HepG2 (cell line): ENCODE data around the gene LTB4R2. TPM values are rescaled to one million over a fixed set of nuclear protein-coding genes. Genes with fewer than 3 reads are reported as not detected.

Experiments
- EP300 ChIP-seq, 3 experiments: sonication (generic) in 1 of 3; formaldehyde crosslinking in 1 of 3; IDR thresholded peaks; 2 replicates each; pipeline versions ENCODE4 v1.5.1 to v1.6.1; 2011 to 2020; ENCODE audit warnings: low read depth in 2 of 3, low read length in 2 of 3, borderline replicate concordance in 1 of 3, improper control_type of control experiment in 1 of 3, mild to moderate bottlenecking in 1 of 3, missing genetic modification reagents in 1 of 3, moderate library complexity in 1 of 3
- HNRNPLL ChIP-seq: fragments of 200-400 bp; formaldehyde crosslinking; IDR thresholded peaks from 2 replicates; pipeline ENCODE4 v1.6.1; 2017; ENCODE audit warnings: mild to moderate bottlenecking, low read depth, low read length; ENCODE audit not compliant: poor library complexity, severe bottlenecking
- KDM1A ChIP-seq: IDR thresholded peaks from 2 replicates; pipeline ENCODE4 v1.6.1; 2016; ENCODE audit warnings: missing compliant biosample characterization
- MBD4 ChIP-seq: IDR thresholded peaks from 2 replicates; pipeline ENCODE4 v1.6.1; 2012; ENCODE audit warnings: low read length, inconsistent platforms, borderline replicate concordance
- NAIF1 ChIP-seq: sonication (generic); formaldehyde crosslinking; IDR thresholded peaks from 2 replicates; pipeline ENCODE4 v1.5.0; 2020; ENCODE audit warnings: mild to moderate bottlenecking, missing genetic modification reagents, borderline replicate concordance
- NFE2L2 ChIP-seq: fragments of 150-350 bp; IDR thresholded peaks from 2 replicates; pipeline ENCODE4 v1.6.1; 2014; ENCODE audit warnings: low read length
- SKI ChIP-seq: fragments of 450-650 bp; IDR thresholded peaks from one replicate; pipeline ENCODE4 v1.6.1; 2018; ENCODE audit warnings: mild to moderate bottlenecking; ENCODE audit not compliant: partially characterized antibody
- TBX2 ChIP-seq: sonication (generic); formaldehyde crosslinking; IDR thresholded peaks from 2 replicates; pipeline ENCODE4 v1.5.0; 2020; ENCODE audit warnings: missing genetic modification reagents, mild to moderate bottlenecking, borderline replicate concordance
- ZBTB20 ChIP-seq: sonication (generic); formaldehyde crosslinking; IDR thresholded peaks from 2 replicates; pipeline ENCODE4 v1.8.1; 2023; ENCODE audit warnings: missing genetic modification reagents, low read depth, mild to moderate bottlenecking, borderline replicate concordance
- ZNF383 ChIP-seq: sonication (generic); formaldehyde crosslinking; IDR thresholded peaks from 2 replicates; pipeline ENCODE4 v1.4.0; 2020; ENCODE audit warnings: missing genetic modification reagents, mild to moderate bottlenecking, borderline replicate concordance
- ZNF644 ChIP-seq: IDR thresholded peaks from 2 replicates; pipeline ENCODE4 v1.6.1; 2016; ENCODE audit warnings: low read depth
- ZNF777 ChIP-seq: sonication (generic); formaldehyde crosslinking; IDR thresholded peaks from 2 replicates; pipeline ENCODE4 v1.4.0; 2020; ENCODE audit warnings: missing genetic modification reagents
- ZNF780A ChIP-seq: sonication (generic); formaldehyde crosslinking; IDR thresholded peaks from 2 replicates; pipeline ENCODE4 v1.8.0; 2022; ENCODE audit warnings: mild to moderate bottlenecking, missing genetic modification reagents, moderate library complexity
- polyA plus RNA-seq, 8 experiments: library from polyadenylated mRNA; depleted of rRNA in 3 of 8; stranded (reverse) in 7 of 8; unstranded in 1 of 8; fragments of >200 nt; fragmentation: Illumina TruSeq in 4 of 8; extraction: Trizol in 4 of 8; gene quantifications; 2 replicates each; pipeline versions ENCODE4 v1.2.1 to v1.2.3, GENCODE V29; 2011 to 2016; ENCODE audit warnings: low read depth in 4 of 8, missing spikeins in 1 of 8, mixed read lengths in 1 of 8; ENCODE audit not compliant: insufficient read depth in 1 of 8
- total RNA-seq, 5 experiments: library from RNA; depleted of rRNA; stranded (reverse); fragments of >200 nt; fragmentation: Illumina TruSeq; extraction: Trizol; gene quantifications; 2 replicates each; pipeline ENCODE4 v1.2.3, GENCODE V29; 2016; ENCODE audit warnings: low read depth in 1 of 5
- TF ChIP-seq, protein P1 (sequence below): sonication (generic); formaldehyde crosslinking; IDR thresholded peaks from 2 replicates; pipeline ENCODE4 v1.4.0; 2020; ENCODE audit warnings: missing genetic modification reagents, borderline replicate concordance
- TF ChIP-seq, protein P2 (sequence below): sonication (generic); formaldehyde crosslinking; IDR thresholded peaks from 2 replicates; pipeline ENCODE4 v1.5.0; 2020; ENCODE audit warnings: missing genetic modification reagents
- TF ChIP-seq, protein P3 (sequence below): sonication (generic); formaldehyde crosslinking; conservative IDR thresholded peaks from 2 replicates; pipeline ENCODE4 v1.4.0; 2020; ENCODE audit warnings: missing genetic modification reagents
- TF ChIP-seq, protein P4 (sequence below): sonication (generic); formaldehyde crosslinking; IDR thresholded peaks from 2 replicates; pipeline ENCODE4 v1.8.0; 2022; ENCODE audit warnings: mild to moderate bottlenecking, missing genetic modification reagents, borderline replicate concordance
- TF ChIP-seq, protein P5 (sequence below): sonication (generic); formaldehyde crosslinking; IDR thresholded peaks from 2 replicates; pipeline ENCODE4 v1.5.0; 2020; ENCODE audit warnings: missing genetic modification reagents, mild to moderate bottlenecking, borderline replicate concordance

Gene LTB4R2
- total and polyA plus RNA-seq, 2 of the 13 experiments (the other 11 are each of a cell fraction or from before 2014, with no cell fraction given) = 3.9 to 6.9 TPM

DNA sequence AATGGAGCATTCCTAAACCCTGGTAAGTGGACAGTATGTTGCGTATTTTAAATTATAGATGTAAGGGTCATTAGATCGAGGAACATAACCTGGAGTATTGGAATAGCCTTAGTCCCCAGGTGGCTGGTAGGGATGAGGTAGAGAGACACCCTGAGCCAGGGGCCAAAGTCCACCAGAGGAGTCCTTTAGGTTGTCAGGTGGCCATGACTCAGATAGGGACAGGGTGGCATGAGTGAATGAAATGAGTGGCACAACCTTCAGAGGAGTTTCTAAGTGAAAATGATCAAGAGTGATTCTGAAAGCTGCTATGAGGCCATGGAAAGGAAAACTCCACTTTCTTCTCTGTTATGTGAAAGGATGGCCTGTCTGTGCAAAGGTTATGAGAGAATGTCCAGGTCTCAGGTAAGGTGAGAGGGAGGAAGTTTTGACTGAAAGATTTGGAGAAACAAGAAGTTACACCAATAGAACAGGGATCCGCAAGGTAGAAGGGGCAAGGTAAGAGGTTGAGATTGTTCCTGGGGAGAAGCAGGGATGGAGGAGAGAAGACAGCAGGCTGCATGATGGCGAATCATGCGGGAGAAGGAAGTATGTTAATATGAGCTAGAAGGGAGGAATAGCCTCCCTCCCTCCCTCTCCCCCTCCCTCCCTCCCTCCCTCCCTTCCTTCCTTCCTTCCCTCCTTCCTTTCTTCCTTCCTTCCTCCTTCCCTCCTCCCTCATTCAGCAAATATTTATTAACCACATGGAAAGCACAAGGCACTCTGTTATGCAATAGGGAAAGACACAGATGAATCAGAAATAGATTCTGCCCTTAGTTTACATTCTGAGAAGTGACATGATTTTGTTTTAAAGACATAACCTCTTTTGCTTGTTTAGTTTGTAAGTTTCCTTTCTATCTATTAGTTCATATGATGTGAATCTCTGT lies 43.9 kb downstream of the LTB4R2 start (continued):
- TF ChIP-seq, protein P1, sequence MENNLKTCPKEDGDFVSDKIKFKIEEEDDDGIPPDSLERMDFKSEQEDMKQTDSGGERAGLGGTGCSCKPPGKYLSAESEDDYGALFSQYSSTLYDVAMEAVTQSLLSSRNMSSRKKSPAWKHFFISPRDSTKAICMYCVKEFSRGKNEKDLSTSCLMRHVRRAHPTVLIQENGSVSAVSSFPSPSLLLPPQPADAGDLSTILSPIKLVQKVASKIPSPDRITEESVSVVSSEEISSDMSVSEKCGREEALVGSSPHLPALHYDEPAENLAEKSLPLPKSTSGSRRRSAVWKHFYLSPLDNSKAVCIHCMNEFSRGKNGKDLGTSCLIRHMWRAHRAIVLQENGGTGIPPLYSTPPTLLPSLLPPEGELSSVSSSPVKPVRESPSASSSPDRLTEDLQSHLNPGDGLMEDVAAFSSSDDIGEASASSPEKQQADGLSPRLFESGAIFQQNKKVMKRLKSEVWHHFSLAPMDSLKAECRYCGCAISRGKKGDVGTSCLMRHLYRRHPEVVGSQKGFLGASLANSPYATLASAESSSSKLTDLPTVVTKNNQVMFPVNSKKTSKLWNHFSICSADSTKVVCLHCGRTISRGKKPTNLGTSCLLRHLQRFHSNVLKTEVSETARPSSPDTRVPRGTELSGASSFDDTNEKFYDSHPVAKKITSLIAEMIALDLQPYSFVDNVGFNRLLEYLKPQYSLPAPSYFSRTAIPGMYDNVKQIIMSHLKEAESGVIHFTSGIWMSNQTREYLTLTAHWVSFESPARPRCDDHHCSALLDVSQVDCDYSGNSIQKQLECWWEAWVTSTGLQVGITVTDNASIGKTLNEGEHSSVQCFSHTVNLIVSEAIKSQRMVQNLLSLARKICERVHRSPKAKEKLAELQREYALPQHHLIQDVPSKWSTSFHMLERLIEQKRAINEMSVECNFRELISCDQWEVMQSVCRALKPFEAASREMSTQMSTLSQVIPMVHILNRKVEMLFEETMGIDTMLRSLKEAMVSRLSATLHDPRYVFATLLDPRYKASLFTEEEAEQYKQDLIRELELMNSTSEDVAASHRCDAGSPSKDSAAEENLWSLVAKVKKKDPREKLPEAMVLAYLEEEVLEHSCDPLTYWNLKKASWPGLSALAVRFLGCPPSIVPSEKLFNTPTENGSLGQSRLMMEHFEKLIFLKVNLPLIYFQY (CRISPR knock-in tag) = no peak
- TF ChIP-seq HNRNPLL (no peak), NFE2L2 (no peak), TBX2 (no peak), ZNF780A (no peak), ZNF644 (CRISPR knock-in tag) (0 out of 2 replicates have a peak, but pooled peaks have one; percentile 72), ZNF383 (CRISPR knock-in tag) (no peak), ZBTB20 (no peak), EP300 (IDR thresholded peaks at IDR 0.05; ENCODE audit: low read depth in 2 of 2, low read length in 2 of 2) (peak in 1 of 2 experiments; percentile 18; a peak in 1 of 4 replicates), EP300 (CRISPR knock-in tag; IDR thresholded peaks at IDR 0.05; ENCODE audit: borderline replicate concordance) (no peak), ZNF777 (CRISPR knock-in tag) (no peak), MBD4 (no peak), KDM1A (CRISPR knock-in tag) (no peak), NAIF1 (CRISPR knock-in tag) (0 out of 2 replicates have a peak, but pooled peaks have one; percentile 43), SKI (no peak)
- TF ChIP-seq, protein P2, sequence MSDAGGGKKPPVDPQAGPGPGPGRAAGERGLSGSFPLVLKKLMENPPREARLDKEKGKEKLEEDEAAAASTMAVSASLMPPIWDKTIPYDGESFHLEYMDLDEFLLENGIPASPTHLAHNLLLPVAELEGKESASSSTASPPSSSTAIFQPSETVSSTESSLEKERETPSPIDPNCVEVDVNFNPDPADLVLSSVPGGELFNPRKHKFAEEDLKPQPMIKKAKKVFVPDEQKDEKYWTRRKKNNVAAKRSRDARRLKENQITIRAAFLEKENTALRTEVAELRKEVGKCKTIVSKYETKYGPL (CRISPR knock-in tag) = no peak
- TF ChIP-seq, protein P3, sequence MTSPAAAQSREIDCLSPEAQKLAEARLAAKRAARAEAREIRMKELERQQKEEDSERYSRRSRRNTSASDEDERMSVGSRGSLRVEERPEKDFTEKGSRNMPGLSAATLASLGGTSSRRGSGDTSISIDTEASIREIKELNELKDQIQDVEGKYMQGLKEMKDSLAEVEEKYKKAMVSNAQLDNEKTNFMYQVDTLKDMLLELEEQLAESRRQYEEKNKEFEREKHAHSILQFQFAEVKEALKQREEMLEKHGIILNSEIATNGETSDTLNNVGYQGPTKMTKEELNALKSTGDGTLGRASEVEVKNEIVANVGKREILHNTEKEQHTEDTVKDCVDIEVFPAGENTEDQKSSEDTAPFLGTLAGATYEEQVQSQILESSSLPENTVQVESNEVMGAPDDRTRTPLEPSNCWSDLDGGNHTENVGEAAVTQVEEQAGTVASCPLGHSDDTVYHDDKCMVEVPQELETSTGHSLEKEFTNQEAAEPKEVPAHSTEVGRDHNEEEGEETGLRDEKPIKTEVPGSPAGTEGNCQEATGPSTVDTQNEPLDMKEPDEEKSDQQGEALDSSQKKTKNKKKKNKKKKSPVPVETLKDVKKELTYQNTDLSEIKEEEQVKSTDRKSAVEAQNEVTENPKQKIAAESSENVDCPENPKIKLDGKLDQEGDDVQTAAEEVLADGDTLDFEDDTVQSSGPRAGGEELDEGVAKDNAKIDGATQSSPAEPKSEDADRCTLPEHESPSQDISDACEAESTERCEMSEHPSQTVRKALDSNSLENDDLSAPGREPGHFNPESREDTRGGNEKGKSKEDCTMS = no peak
- TF ChIP-seq, protein P4, sequence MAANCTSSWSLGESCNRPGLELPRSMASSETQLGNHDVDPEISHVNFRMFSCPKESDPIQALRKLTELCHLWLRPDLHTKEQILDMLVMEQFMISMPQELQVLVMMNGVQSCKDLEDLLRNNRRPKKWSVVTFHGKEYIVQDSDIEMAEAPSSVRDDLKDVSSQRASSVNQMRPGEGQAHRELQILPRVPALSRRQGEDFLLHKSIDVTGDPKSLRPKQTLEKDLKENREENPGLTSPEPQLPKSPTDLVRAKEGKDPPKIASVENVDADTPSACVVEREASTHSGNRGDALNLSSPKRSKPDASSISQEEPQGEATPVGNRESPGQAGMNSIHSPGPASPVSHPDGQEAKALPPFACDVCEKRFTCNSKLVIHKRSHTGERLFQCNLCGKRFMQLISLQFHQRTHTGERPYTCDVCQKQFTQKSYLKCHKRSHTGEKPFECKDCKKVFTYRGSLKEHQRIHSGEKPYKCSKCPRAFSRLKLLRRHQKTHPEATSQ = no peak
- TF ChIP-seq, protein P5, sequence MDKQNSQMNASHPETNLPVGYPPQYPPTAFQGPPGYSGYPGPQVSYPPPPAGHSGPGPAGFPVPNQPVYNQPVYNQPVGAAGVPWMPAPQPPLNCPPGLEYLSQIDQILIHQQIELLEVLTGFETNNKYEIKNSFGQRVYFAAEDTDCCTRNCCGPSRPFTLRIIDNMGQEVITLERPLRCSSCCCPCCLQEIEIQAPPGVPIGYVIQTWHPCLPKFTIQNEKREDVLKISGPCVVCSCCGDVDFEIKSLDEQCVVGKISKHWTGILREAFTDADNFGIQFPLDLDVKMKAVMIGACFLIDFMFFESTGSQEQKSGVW (CRISPR knock-in tag) = no peak
